ENCODE measurements around the gene CDYL2.

- TF ChIP-seq POLR2A (IDR thresholded peaks at IDR 0.05): no peak
- TF ChIP-seq CTCF (IDR thresholded peaks at IDR 0.05): no peak
- TF ChIP-seq POLR2AphosphoS5 (IDR thresholded peaks at IDR 0.05): no peak
These were observed 120.1 kb downstream of the CDYL2 start for GRCh38 chr16:80684136-80684765.
